ENCODE results near the gene SVOPL.

DNA sequence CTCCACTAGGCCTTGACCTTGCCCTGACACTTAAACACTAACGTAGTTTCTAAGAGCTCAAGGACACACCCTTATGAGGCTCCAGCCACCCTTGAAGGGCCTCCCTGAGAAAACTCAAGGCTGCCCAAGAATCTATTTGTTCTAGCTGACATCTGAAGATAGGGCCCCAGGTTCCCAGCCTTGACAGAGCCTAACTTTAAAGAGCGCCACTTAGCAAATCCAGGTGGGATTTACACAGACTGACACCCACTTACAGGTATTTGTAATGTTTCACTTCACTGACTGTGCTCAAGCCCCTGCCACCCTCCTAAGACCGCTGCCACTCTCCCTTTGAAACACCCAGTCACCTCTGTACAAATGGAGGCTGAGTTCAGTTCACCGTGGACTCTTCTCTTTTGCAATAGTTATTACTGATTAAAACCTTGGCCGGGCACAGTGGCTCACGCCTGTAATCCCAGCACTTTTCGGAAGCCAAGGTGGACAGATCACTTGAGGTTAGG lies 90.4 kb downstream of the SVOPL start:
- TF ChIP-seq, protein P1, sequence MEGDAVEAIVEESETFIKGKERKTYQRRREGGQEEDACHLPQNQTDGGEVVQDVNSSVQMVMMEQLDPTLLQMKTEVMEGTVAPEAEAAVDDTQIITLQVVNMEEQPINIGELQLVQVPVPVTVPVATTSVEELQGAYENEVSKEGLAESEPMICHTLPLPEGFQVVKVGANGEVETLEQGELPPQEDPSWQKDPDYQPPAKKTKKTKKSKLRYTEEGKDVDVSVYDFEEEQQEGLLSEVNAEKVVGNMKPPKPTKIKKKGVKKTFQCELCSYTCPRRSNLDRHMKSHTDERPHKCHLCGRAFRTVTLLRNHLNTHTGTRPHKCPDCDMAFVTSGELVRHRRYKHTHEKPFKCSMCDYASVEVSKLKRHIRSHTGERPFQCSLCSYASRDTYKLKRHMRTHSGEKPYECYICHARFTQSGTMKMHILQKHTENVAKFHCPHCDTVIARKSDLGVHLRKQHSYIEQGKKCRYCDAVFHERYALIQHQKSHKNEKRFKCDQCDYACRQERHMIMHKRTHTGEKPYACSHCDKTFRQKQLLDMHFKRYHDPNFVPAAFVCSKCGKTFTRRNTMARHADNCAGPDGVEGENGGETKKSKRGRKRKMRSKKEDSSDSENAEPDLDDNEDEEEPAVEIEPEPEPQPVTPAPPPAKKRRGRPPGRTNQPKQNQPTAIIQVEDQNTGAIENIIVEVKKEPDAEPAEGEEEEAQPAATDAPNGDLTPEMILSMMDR (IDR thresholded peaks at IDR 0.05) = no peak
- TF ChIP-seq POLR2A (IDR thresholded peaks at IDR 0.05) = no peak

Measured in heart left ventricle (tissue), 13 donors.